Measurements from ENCODE around the gene SARDH.

SARDH gene

GRCh38 chr9:133645021-133645765, 93.0 kb downstream of the SARDH start:
- Histone ChIP-seq H4K20me1 (ENCODE audit: insufficient read depth, low read length, poor library complexity, severe bottlenecking) (no peaks in the 10 kb centered on the region), H3K4me1 (ENCODE audit: insufficient read depth, low read length, poor library complexity, severe bottlenecking) (no peaks in the 10 kb centered on the region), H3K9me2 (replicated peaks; ENCODE audit: low read depth, low read length) (no peaks in the 10 kb centered on the region), H3K79me2 (ENCODE audit: insufficient read depth, low read length) (no peaks in the 10 kb centered on the region), H3K27me3 (ENCODE audit: insufficient read depth, low read length, poor library complexity, severe bottlenecking) (no peaks in the 10 kb centered on the region), H3K9me3 (ENCODE audit: insufficient read depth, low read depth, low read length) (no peaks in the 10 kb centered on the region), H3F3A (ENCODE audit: low read depth) (no peaks in the 10 kb centered on the region), H3K4me3 (ENCODE audit: low read length, poor library complexity, severe bottlenecking) (no peak overlapping the region), H3K4me2 (ENCODE audit: low read depth, low read length, poor library complexity, severe bottlenecking) (no peak overlapping the region), H3K9ac (ENCODE audit: low read depth, low read length, poor library complexity, severe bottlenecking) (no peak overlapping the region), H3K36me3 (ENCODE audit: insufficient read depth, low read length) (no peaks in the 10 kb centered on the region), H2AFZ (ENCODE audit: low read length) (no peak overlapping the region)
- TF ChIP-seq, protein P1, sequence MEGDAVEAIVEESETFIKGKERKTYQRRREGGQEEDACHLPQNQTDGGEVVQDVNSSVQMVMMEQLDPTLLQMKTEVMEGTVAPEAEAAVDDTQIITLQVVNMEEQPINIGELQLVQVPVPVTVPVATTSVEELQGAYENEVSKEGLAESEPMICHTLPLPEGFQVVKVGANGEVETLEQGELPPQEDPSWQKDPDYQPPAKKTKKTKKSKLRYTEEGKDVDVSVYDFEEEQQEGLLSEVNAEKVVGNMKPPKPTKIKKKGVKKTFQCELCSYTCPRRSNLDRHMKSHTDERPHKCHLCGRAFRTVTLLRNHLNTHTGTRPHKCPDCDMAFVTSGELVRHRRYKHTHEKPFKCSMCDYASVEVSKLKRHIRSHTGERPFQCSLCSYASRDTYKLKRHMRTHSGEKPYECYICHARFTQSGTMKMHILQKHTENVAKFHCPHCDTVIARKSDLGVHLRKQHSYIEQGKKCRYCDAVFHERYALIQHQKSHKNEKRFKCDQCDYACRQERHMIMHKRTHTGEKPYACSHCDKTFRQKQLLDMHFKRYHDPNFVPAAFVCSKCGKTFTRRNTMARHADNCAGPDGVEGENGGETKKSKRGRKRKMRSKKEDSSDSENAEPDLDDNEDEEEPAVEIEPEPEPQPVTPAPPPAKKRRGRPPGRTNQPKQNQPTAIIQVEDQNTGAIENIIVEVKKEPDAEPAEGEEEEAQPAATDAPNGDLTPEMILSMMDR (conservative IDR thresholded peaks at IDR 0.05; ENCODE audit: low read length) = no peak
- TF ChIP-seq EZH2phosphoT487 (IDR thresholded peaks at IDR 0.05; ENCODE audit: borderline replicate concordance) = no peak

- Histone ChIP-seq H3K36me3 (ENCODE audit: insufficient read depth, low read length) (no peaks in the 10 kb centered on the region), H3K4me3 (ENCODE audit: low read length, poor library complexity, severe bottlenecking) (no peak overlapping the region), H3F3A (ENCODE audit: low read depth) (no peaks in the 10 kb centered on the region), H3K9me2 (replicated peaks; ENCODE audit: low read depth, low read length) (no peaks in the 10 kb centered on the region), H3K4me2 (ENCODE audit: low read depth, low read length, poor library complexity, severe bottlenecking) (no peak overlapping the region), H3K9ac (ENCODE audit: low read depth, low read length, poor library complexity, severe bottlenecking) (no peak overlapping the region), H4K20me1 (ENCODE audit: insufficient read depth, low read length, poor library complexity, severe bottlenecking) (no peaks in the 10 kb centered on the region), H3K9me3 (ENCODE audit: insufficient read depth, low read depth, low read length) (no peaks in the 10 kb centered on the region), H2AFZ (ENCODE audit: low read length) (no peak overlapping the region), H3K27me3 (ENCODE audit: insufficient read depth, low read length, poor library complexity, severe bottlenecking) (no peaks in the 10 kb centered on the region), H3K4me1 (ENCODE audit: insufficient read depth, low read length, poor library complexity, severe bottlenecking) (no peaks in the 10 kb centered on the region), H3K79me2 (ENCODE audit: insufficient read depth, low read length) (no peaks in the 10 kb centered on the region)
- TF ChIP-seq, protein P1 (conservative IDR thresholded peaks at IDR 0.05; ENCODE audit: low read length) = no peak
- TF ChIP-seq EZH2phosphoT487 (IDR thresholded peaks at IDR 0.05; ENCODE audit: borderline replicate concordance) = no peak
Observed at GRCh38 chr9:133643978-133644760, 94.0 kb downstream of the SARDH start.

DNA sequence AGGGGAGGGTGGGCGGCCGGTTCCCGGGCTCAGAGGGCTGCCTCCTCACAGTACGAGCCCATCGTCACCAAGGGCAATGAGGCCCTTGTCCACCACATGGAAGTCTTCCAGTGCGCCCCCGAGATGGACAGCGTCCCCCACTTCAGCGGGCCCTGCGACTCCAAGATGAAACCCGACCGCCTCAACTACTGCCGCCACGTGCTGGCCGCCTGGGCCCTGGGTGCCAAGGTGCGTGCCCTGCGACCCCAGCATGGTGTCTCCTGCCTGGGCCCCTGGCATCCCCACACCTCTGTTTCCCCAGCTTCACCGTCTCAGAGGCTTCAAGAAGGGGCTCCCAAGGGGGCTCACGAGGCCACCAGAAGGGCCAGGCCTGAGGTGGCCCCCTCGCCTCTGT, 94.8 kb downstream of the SARDH start:
- H3F3A ChIP-seq (ENCODE audit: low read depth) = no peaks in the 10 kb centered on the region
- H3K4me2 ChIP-seq (ENCODE audit: low read depth, low read length, poor library complexity, severe bottlenecking) = no peak overlapping the region
- H2AFZ ChIP-seq (ENCODE audit: low read length) = no peak overlapping the region
- no peaks in the 10 kb centered on the region for H3K9me2 ChIP-seq (replicated peaks; ENCODE audit: low read depth, low read length)
- H3K36me3 ChIP-seq (ENCODE audit: insufficient read depth, low read length) = no peaks in the 10 kb centered on the region
- no peaks in the 10 kb centered on the region for H4K20me1 ChIP-seq (ENCODE audit: insufficient read depth, low read length, poor library complexity, severe bottlenecking)
- H3K27me3 ChIP-seq (ENCODE audit: insufficient read depth, low read length, poor library complexity, severe bottlenecking) = no peaks in the 10 kb centered on the region
- H3K79me2 ChIP-seq (ENCODE audit: insufficient read depth, low read length) = no peaks in the 10 kb centered on the region
- no peaks in the 10 kb centered on the region for H3K9me3 ChIP-seq (ENCODE audit: insufficient read depth, low read depth, low read length)
- H3K4me1 ChIP-seq (ENCODE audit: insufficient read depth, low read length, poor library complexity, severe bottlenecking) = no peaks in the 10 kb centered on the region
- H3K4me3 ChIP-seq (ENCODE audit: low read length, poor library complexity, severe bottlenecking) = no peak overlapping the region
- no peak overlapping the region for H3K9ac ChIP-seq (ENCODE audit: low read depth, low read length, poor library complexity, severe bottlenecking)
- TF ChIP-seq, protein P1 (conservative IDR thresholded peaks at IDR 0.05; ENCODE audit: low read length) = no peak
- no peak for TF ChIP-seq EZH2phosphoT487 (IDR thresholded peaks at IDR 0.05; ENCODE audit: borderline replicate concordance)
